Progenitor cell of endocrine pancreas (in vitro differentiated cells): Measurements from ENCODE around the gene CD28. TPM values are rescaled to one million over a fixed set of nuclear protein-coding genes. Genes with fewer than 3 reads are reported as not detected.

Experiments
- DNase-seq: peaks from one replicate; pipeline ENCODE4 v3.0.0; 2021; ENCODE audit warnings: low spot score; ENCODE audit not compliant: unreplicated experiment
- H3K27ac Mint-ChIP-seq: 2 replicates; pipeline ENCODE4 v1.8.0; 2021; ENCODE audit warnings: mild to moderate bottlenecking, moderate library complexity, mixed read lengths
- H3K27me3 Mint-ChIP-seq: 2 replicates; pipeline ENCODE4 v1.8.0; 2021; ENCODE audit warnings: mixed read lengths
- H3K36me3 Mint-ChIP-seq: 2 replicates; pipeline ENCODE4 v1.8.0; 2022; ENCODE audit warnings: mixed read lengths; ENCODE audit not compliant: insufficient read depth
- H3K4me1 Mint-ChIP-seq: 2 replicates; pipeline ENCODE4 v1.8.0; 2021; ENCODE audit warnings: low read depth, mixed read lengths
- H3K4me3 Mint-ChIP-seq: 2 replicates; pipeline ENCODE4 v1.8.0; 2021; ENCODE audit warnings: low read depth, mild to moderate bottlenecking, moderate library complexity, mixed read lengths
- H3K9me3 Mint-ChIP-seq: 2 replicates; pipeline ENCODE4 v1.8.0; 2021; ENCODE audit warnings: low read depth, mixed read lengths
- CTCF ChIP-seq: fragments of 200-600 bp; sonication (generic); IDR thresholded peaks from one replicate; pipeline ENCODE4 v1.5.0; 2021; ENCODE audit warnings: antibody characterized with exemption, mild to moderate bottlenecking; ENCODE audit not compliant: unreplicated experiment
- long read RNA-seq: library from polyadenylated mRNA; unstranded; transcript quantifications from one replicate; pipeline ENCODE4 v2.0.0, GENCODE V29; 2020
- total RNA-seq: library from RNA; stranded (reverse); gene quantifications from 2 replicates; pipeline ENCODE4 v1.2.1, GENCODE V29; 2021

CD28 gene
- total RNA-seq = not detected in 2 replicates
- long read RNA-seq = 0 reads

GRCh38 chr2:203706403-203706802, at the start of gene CD28:
TSS of gene CD28 (plus strand) at chr2:203706639. CDS start at chr2:203706697, 58 bp downstream.
- no peaks in the 10 kb centered on the region for H3K36me3 Mint-ChIP-seq
- H3K4me3 Mint-ChIP-seq = no peak within 1 kb of the TSS
- TF ChIP-seq CTCF = no peak
- H3K9me3 Mint-ChIP-seq = peaks cover 6% of the 10 kb centered on the region
- no peak for DNase-seq
- no peak within 1 kb of the TSS for H3K27ac Mint-ChIP-seq
- no peaks in the 10 kb centered on the region for H3K27me3 Mint-ChIP-seq
- H3K4me1 Mint-ChIP-seq = peaks cover 2% of the 10 kb centered on the region

GRCh38 chr2:203659331-203660049, 46.9 kb upstream of the CD28 start:
- DNase-seq = no peak
- TF ChIP-seq CTCF = no peak
- Mint-ChIP-seq H3K36me3 (no peaks in the 10 kb centered on the region), H3K4me1 (peaks cover 8% of the 10 kb centered on the region), H3K27me3 (peaks cover 4% of the 10 kb centered on the region), H3K27ac (no peak overlapping the region), H3K9me3 (no peaks in the 10 kb centered on the region), H3K4me3 (no peak overlapping the region)

GRCh38 chr2:203660465-203660864, 46.0 kb upstream of the CD28 start:
- Mint-ChIP-seq H3K4me3 (no peak overlapping the region), H3K36me3 (no peaks in the 10 kb centered on the region), H3K4me1 (peaks cover 8% of the 10 kb centered on the region), H3K27me3 (no peaks in the 10 kb centered on the region), H3K27ac (no peak overlapping the region), H3K9me3 (no peaks in the 10 kb centered on the region)
- DNase-seq = no peak
- TF ChIP-seq CTCF = no peak

GRCh38 chr2:203661279-203661908, 45.0 kb upstream of the CD28 start:
- no peak overlapping the region for H3K27ac Mint-ChIP-seq
- H3K4me3 Mint-ChIP-seq = no peak overlapping the region
- H3K27me3 Mint-ChIP-seq = no peaks in the 10 kb centered on the region
- DNase-seq = no peak
- peaks cover 8% of the 10 kb centered on the region for H3K4me1 Mint-ChIP-seq
- no peaks in the 10 kb centered on the region for H3K9me3 Mint-ChIP-seq
- H3K36me3 Mint-ChIP-seq = no peaks in the 10 kb centered on the region
- no peak for TF ChIP-seq CTCF

GRCh38 chr2:203662487-203662886, 44.0 kb upstream of the CD28 start:
- Mint-ChIP-seq H3K36me3 (no peaks in the 10 kb centered on the region), H3K27ac (no peak overlapping the region), H3K4me3 (no peak overlapping the region), H3K4me1 (peaks cover 4% of the 10 kb centered on the region), H3K27me3 (no peaks in the 10 kb centered on the region), H3K9me3 (no peaks in the 10 kb centered on the region)
- DNase-seq = no peak
- no peak for TF ChIP-seq CTCF
